H1 (cell line): Measurements from ENCODE around the gene C1QL3. TPM values are rescaled to one million over a fixed set of nuclear protein-coding genes. Genes with fewer than 3 reads are reported as not detected.

Experiments
- CTCF ChIA-PET: fragments of 300-600 bp; sonication (Branson Sonifier 250); formaldehyde crosslinking; loops from one replicate; lab custom pipeline; 2021; ENCODE audit not compliant: partially characterized antibody; lab: Charles Lee
- POLR2A ChIA-PET: fragments of 300-600 bp; sonication (Branson Sonifier 250); formaldehyde crosslinking; loops from one replicate; lab custom pipeline; 2021; ENCODE audit warnings: inconsistent platforms; ENCODE audit not compliant: partially characterized antibody; lab: Charles Lee
- DNase-seq, 2 experiments: peaks; one replicate each; pipeline versions ENCODE4 v3.0.0 to v3.0.0-alpha.2; 2010 to 2022; ENCODE audit warnings: low spot score in 2 of 2, low read depth in 1 of 2, mixed read lengths in 1 of 2
- FAIRE-seq: peaks from 2 replicates; lab custom pipeline; 2011; peaks lifted over from hg19 to GRCh38; lab: Jason Lieb, UNC
- H2AFZ ChIP-seq: 2 replicates; pipeline ENCODE4 v1.8.1; 2012; ENCODE audit warnings: low read length, inconsistent platforms
- H2AK5ac ChIP-seq: 2 replicates; pipeline ENCODE4 v1.6.1; 2013; ENCODE audit warnings: low read depth, low read length
- H2BK120ac ChIP-seq: replicated peaks from 2 replicates; pipeline ENCODE3; 2013; ENCODE audit warnings: low read depth, low read length, inconsistent platforms
- H2BK12ac ChIP-seq: 2 replicates; pipeline ENCODE4 v1.6.1; 2013; ENCODE audit warnings: low read depth, low read length
- H2BK15ac ChIP-seq: 2 replicates; pipeline ENCODE4 v1.6.1; 2013; ENCODE audit warnings: low read length
- H2BK20ac ChIP-seq: 2 replicates; pipeline ENCODE4 v1.6.1; 2013; ENCODE audit warnings: low read length
- H2BK5ac ChIP-seq: 2 replicates; pipeline ENCODE4 v1.6.1; 2013; ENCODE audit warnings: low read depth, low read length
- H3K14ac ChIP-seq: 2 replicates; pipeline ENCODE4 v1.6.1; 2013; ENCODE audit warnings: inconsistent platforms; ENCODE audit not compliant: insufficient read length
- H3K18ac ChIP-seq: 2 replicates; pipeline ENCODE4 v1.6.1; 2013; ENCODE audit warnings: low read length; ENCODE audit errors: extremely low read depth
- H3K23ac ChIP-seq: 2 replicates; pipeline ENCODE4 v1.6.1; 2013; ENCODE audit warnings: inconsistent platforms; ENCODE audit not compliant: insufficient read length
- H3K23me2 ChIP-seq: 2 replicates; pipeline ENCODE4 v1.6.1; 2013; ENCODE audit warnings: low read depth, low read length
- H3K27ac ChIP-seq: 2 replicates; pipeline ENCODE4 v1.6.1; 2011; ENCODE audit warnings: low read depth, low read length, inconsistent platforms
- H3K27me3 ChIP-seq, 4 experiments: replicated peaks in 1 of 4; 1 replicate in 1 of 4; 2 replicates in 3 of 4; pipeline versions ENCODE4 v1.6.1 to v1.8.1; 2011 to 2013; ENCODE audit warnings: low read length in 3 of 4, mild to moderate bottlenecking in 3 of 4, inconsistent platforms in 2 of 4, mixed read lengths in 2 of 4, moderate library complexity in 1 of 4; ENCODE audit not compliant: control insufficient read depth in 3 of 4, insufficient read depth in 3 of 4; ENCODE audit errors: extremely low read depth in 1 of 4
- H3K36me3 ChIP-seq, 4 experiments: 2 replicates each; pipeline versions ENCODE4 v1.6.1 to v1.8.1; 2011 to 2013; ENCODE audit warnings: mild to moderate bottlenecking in 4 of 4, low read length in 3 of 4, moderate library complexity in 2 of 4, control low read depth in 1 of 4, inconsistent platforms in 1 of 4; ENCODE audit not compliant: insufficient read depth in 4 of 4, control insufficient read depth in 2 of 4
- H3K4ac ChIP-seq: replicated peaks from 2 replicates; pipeline ENCODE3; 2013; ENCODE audit warnings: low read length, low read depth, mixed read lengths, inconsistent platforms; ENCODE audit not compliant: insufficient read length
- H3K4me1 ChIP-seq, 4 experiments: replicated peaks in 1 of 4; 1 replicate in 1 of 4; 2 replicates in 3 of 4; pipeline versions ENCODE4 v1.6.1 to v1.8.1; 2011 to 2013; ENCODE audit warnings: low read length in 3 of 4, inconsistent platforms in 2 of 4, mixed read lengths in 1 of 4; ENCODE audit not compliant: insufficient read depth in 4 of 4, control insufficient read depth in 3 of 4
- H3K4me2 ChIP-seq, 2 experiments: 2 replicates each; pipeline versions ENCODE4 v1.6.1 to v1.8.1; 2011 to 2013; ENCODE audit warnings: low read depth in 2 of 2, low read length in 2 of 2, control low read depth in 1 of 2, inconsistent platforms in 1 of 2, mild to moderate bottlenecking in 1 of 2; ENCODE audit not compliant: insufficient read depth in 1 of 2
- H3K4me3 ChIP-seq, 4 experiments: fragments of 200-600, 300-600 bp in 1 of 4; sonication (generic), shearing (Covaris generic), sonication (Bioruptor Twin) in 1 of 4; 2 replicates each; pipeline versions ENCODE4 v1.5.1 to v1.8.1; 2011 to 2016; ENCODE audit warnings: low read length in 4 of 4, low read depth in 3 of 4, control low read depth in 2 of 4, inconsistent platforms in 2 of 4, mild to moderate bottlenecking in 2 of 4, mixed read lengths in 1 of 4, moderate library complexity in 1 of 4; ENCODE audit not compliant: insufficient read depth in 2 of 4; ENCODE audit errors: extremely low read depth in 1 of 4
- H3K56ac ChIP-seq: replicated peaks from 2 replicates; pipeline ENCODE3; 2013; ENCODE audit warnings: low read depth, mild to moderate bottlenecking, mixed read lengths, low read length, inconsistent platforms; ENCODE audit not compliant: insufficient read length
- H3K79me1 ChIP-seq: 2 replicates; pipeline ENCODE4 v1.6.1; 2013; ENCODE audit warnings: low read depth, low read length, control low read depth
- H3K79me2 ChIP-seq, 2 experiments: 2 replicates each; pipeline versions ENCODE4 v1.6.1 to v1.8.1; 2012 to 2013; ENCODE audit warnings: low read length in 2 of 2, mild to moderate bottlenecking in 2 of 2, inconsistent platforms in 1 of 2; ENCODE audit not compliant: insufficient read depth in 2 of 2, control insufficient read depth in 1 of 2
- H3K9ac ChIP-seq, 4 experiments: replicated peaks in 1 of 4; 1 replicate in 1 of 4; 2 replicates in 3 of 4; pipeline versions ENCODE4 v1.6.1 to v1.8.1; 2011 to 2013; ENCODE audit warnings: low read depth in 3 of 4, low read length in 3 of 4, control low read depth in 2 of 4, mild to moderate bottlenecking in 2 of 4, moderate library complexity in 2 of 4, inconsistent platforms in 1 of 4; ENCODE audit errors: extremely low read depth in 1 of 4
- H3K9me3 ChIP-seq, 2 experiments: 2 replicates each; pipeline versions ENCODE4 v1.6.1 to v1.8.1; 2012 to 2013; ENCODE audit warnings: mild to moderate bottlenecking in 2 of 2, moderate library complexity in 2 of 2, control low read depth in 1 of 2, inconsistent platforms in 1 of 2, low read depth in 1 of 2, low read length in 1 of 2, mixed read lengths in 1 of 2; ENCODE audit not compliant: insufficient read depth in 2 of 2
- H4K20me1 ChIP-seq, 2 experiments: replicated peaks in 1 of 2; 2 replicates each; pipeline versions ENCODE3 to v1.8.1; 2011 to 2013; ENCODE audit warnings: inconsistent platforms in 2 of 2, low read length in 2 of 2, mild to moderate bottlenecking in 1 of 2; ENCODE audit not compliant: insufficient read depth in 2 of 2, control insufficient read depth in 1 of 2
- H4K5ac ChIP-seq: 2 replicates; pipeline ENCODE4 v1.6.1; 2013; ENCODE audit warnings: low read length, low read depth, mixed read lengths, inconsistent platforms; ENCODE audit not compliant: insufficient read length
- H4K8ac ChIP-seq: 2 replicates; pipeline ENCODE4 v1.8.0; 2013; ENCODE audit warnings: mild to moderate bottlenecking, moderate library complexity, low read length, inconsistent platforms; ENCODE audit not compliant: insufficient read depth; ENCODE audit errors: extremely low read depth
- H4K91ac ChIP-seq: replicated peaks from 2 replicates; pipeline ENCODE3; 2013; ENCODE audit warnings: low read length, mixed read lengths, inconsistent platforms; ENCODE audit not compliant: insufficient read length
- RNF2 ChIP-seq: fragments of 200-900, 300-1000 bp; sonication (generic); IDR thresholded peaks from 2 replicates; pipeline ENCODE4 v1.7.1; 2016; ENCODE audit warnings: borderline replicate concordance, low read depth, mild to moderate bottlenecking, antibody characterized with exemption, low read length; ENCODE audit not compliant: poor library complexity, severe bottlenecking; ENCODE audit errors: missing control alignments
- SIX5 ChIP-seq: IDR thresholded peaks from 2 replicates; pipeline ENCODE4 v1.6.1; 2011; ENCODE audit warnings: mild to moderate bottlenecking, low read depth, low read length
- WGBS, 2 experiments: shearing (Covaris generic) in 1 of 2; methylation state at CpG; one replicate each; pipeline versions ENCODE4 v1.1.6 to v1.1.7; 2013 to 2015; ENCODE audit warnings: low lambda C conversion rate in 2 of 2, mixed read lengths in 2 of 2, inconsistent platforms in 1 of 2, low coverage in 1 of 2, missing lambda C conversion rate in 1 of 2; ENCODE audit not compliant: insufficient replicate concordance in 2 of 2, insufficient coverage in 1 of 2, insufficient read length in 1 of 2; ENCODE audit errors: extremely low coverage in 1 of 2, missing lambda C conversion rate in 1 of 2; 5-methylcytosine and 5-hydroxymethylcytosine counted together
- polyA plus RNA-seq, 7 experiments: library from polyadenylated mRNA; depleted of rRNA in 3 of 7; stranded (reverse) in 5 of 7; unstranded in 2 of 7; fragments of >200 nt in 5 of 7; fragments of 200-250 nt in 2 of 7; gene quantifications; 1 replicate in 5 of 7; 2 replicates in 1 of 7; 4 replicates in 1 of 7; pipeline versions ENCODE4 v1.2.1 to v1.2.3, GENCODE V29; 2011 to 2013; ENCODE audit warnings: missing spikeins in 2 of 7, mixed read lengths in 2 of 7
- total RNA-seq: library from RNA; stranded (reverse); fragmentation: NEBNext Ultra II Directional; extraction: Animal tissue kit (Norgen Biotek cat#: 25700); gene quantifications from 2 replicates; pipeline ENCODE4 v1.2.1, GENCODE V29; 2021

Gene C1QL3
- total and polyA plus RNA-seq, 2 of the 8 experiments (the other 6 are each of a cell fraction or from before 2014, with no cell fraction given): 1.0 to 1.8 TPM

- Histone ChIP-seq H3K9me3 (no peaks in the 10 kb centered on the region), H3K23me2 (no peaks in the 10 kb centered on the region), H3K27me3 (peaks cover 0 to 1% (median 0%) of the 10 kb centered on the region in 4 experiments; a peak in 1 of 7 replicates), H3K36me3 (no peaks in the 10 kb centered on the region), H3K4ac (no peak overlapping the region), H3K56ac (no peak overlapping the region), H2BK120ac (no peak overlapping the region), H2BK15ac (no peak overlapping the region), H3K4me2 (no peak overlapping the region), H3K14ac (no peak overlapping the region), H3K23ac (no peak overlapping the region), H3K27ac (no peak overlapping the region), H3K9ac (no peak overlapping the region), H3K18ac (no peak overlapping the region), H4K91ac (no peak overlapping the region), H3K4me1 (no peaks in the 10 kb centered on the region), H2AK5ac (no peak overlapping the region), H3K4me3 (no peak overlapping the region), H4K5ac (no peak overlapping the region), H2BK12ac (no peak overlapping the region), H3K79me2 (no peaks in the 10 kb centered on the region), H4K8ac (no peak overlapping the region), H3K79me1 (no peaks in the 10 kb centered on the region), H2AFZ (no peak overlapping the region), H2BK20ac (no peak overlapping the region), H4K20me1 (no peaks in the 10 kb centered on the region)
- FAIRE-seq (no peak), DNase-seq (no peak)
- 72% methylated on average over 1 of the region's 1 CpG; no CpG with 5 or more reads in 1 of the 2 experiments for WGBS, 2 experiments
- POLR2A ChIA-PET: no interaction called here
- CTCF ChIA-PET: no interaction called here
- TF ChIP-seq RNF2 (no peak), SIX5 (no peak)
- TF ChIP-seq, all 59 proteins: peak for 0
- H2BK5ac ChIP-seq: no peak overlapping the region
Observed at GRCh38 chr10:16477757-16478156, 43.9 kb downstream of the C1QL3 start.
